Activated T-helper 9 cell treated with anti-CD3 and anti-CD28 coated beads, Interleukin-2, amount 50 U/mL, for 16 hours (primary cell): ENCODE data around the gene GNG7.
"Not testable (repeated sequence)": the region's sequence is repeated elsewhere in the genome, so short reads cannot be mapped to it uniquely, and the experiment has no call there.

Experiments used
- DNase-seq: peaks from one replicate; pipeline ENCODE4 v3.0.0-alpha.2; 2020; ENCODE audit warnings: low read depth

The GNG7 gene

GRCh38 chr19:2675892-2676291 is 26.6 kb downstream of the GNG7 start:
- no peak for DNase-seq

DNA sequence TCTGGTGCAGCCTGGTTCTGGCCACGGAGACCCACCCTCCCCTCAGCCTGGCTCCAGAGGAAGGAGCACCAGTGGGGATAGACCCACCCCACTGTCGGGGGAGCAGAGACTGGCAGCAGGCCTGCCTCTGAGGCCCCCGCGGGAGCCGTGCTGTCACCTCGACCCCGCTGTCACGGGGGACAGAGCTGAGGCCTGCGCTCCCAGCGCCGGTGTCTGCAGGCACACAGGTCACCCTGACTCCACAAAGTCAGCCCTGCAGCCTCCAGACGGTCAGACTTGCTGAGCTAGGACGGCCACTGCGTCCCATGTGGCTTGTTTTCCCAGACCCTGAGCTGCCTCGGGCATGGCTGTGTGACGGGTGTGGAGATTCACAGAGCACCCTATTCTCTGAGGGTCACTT is 32.3 kb downstream of the GNG7 start:
- no peak for DNase-seq

DNA sequence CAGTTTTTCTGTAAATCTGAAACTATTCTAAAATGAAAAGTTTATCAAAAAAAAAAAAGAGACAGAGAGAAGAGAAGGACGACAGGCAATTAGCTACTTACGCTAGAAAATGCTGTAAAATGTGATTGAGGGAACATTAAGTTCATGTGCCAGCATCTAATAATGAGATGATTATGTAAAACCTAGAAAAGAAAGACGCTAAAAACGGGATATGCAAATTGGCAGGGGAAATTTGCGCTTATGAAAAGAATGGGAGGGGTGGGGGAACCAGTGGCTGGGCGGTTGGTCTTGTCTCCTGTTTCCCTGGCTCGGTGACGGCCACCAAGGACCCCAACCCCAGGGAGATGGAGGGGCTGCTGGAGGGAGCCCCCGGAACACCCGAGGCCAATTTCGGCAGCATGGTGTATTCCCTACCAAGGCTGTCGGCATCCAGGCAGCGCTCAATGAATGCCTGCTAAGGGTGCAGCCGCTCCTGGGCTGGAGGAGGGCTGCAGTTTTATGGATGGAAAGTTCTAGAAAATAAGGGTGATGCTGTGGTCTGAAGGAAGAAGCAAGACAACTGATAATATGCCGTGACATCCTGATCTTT is 34.2 kb downstream of the GNG7 start:
- no peak for DNase-seq

GRCh38 chr19:2667349-2667748 is 35.1 kb downstream of the GNG7 start:
- not testable (repeated sequence) for DNase-seq

DNA sequence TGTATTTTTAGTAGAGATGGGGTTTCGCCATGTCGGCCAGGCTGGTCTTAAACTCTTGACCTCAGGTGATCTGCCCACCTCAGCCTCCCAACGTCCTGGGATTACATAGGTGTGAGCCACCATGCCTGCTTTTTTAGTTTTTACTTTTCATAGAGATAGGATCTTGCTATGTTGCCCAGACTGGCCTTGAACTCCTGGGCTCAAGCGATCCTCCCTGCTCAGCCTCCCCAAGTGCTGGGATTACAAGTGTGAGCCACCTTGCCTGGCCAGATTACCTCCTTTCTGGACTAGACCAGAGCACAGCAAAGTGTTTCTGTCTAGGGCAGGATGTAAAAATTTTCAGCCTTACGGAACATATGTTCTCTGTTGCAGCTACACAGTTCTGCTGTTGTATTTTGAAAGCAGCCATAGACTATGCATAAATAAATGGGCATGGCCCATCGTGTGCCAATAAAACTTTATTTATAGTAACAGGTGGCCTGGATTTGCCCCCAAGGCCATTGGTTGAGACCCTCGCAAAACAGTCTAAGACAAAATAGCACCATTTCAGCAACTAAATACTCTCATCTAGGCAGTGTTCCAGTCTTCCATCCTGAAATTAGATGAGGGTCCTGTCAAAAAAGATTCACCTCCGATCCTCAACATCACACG is 36.0 kb downstream of the GNG7 start:
- DNase-seq = no peak

GRCh38 chr19:2665103-2665502 is 37.4 kb downstream of the GNG7 start:
- no peak for DNase-seq

DNA sequence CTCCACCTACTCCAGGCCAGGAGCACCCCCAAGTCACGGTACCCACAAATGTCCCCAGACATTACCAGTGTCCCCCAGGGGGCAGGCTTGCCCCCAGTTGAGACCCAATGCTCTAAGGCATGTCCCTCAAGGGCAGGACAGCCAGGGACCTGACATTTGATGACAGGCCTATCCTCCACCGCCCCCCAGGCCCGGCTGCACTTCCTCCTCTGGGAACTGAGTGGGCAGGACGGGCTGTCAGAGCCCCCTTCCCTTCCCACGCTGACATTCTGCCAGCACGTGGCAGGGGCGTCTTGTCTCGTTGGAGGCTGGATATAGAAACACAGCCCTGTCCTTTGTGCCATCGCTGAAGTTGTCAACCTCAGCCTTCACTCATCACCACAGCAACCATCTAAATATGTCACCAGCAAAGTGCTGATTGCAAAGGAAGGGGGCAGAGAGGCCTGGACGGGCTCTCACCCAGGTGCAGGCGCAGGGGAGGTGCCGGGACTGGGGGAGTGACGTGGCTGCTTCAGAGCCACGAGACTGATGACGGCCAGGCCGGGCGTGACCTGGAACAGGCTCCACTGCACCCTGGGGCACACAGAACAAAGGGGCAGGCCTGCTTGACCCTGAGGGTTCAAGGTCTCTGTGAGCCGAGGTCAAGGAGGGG is 38.4 kb downstream of the GNG7 start:
- no peak for DNase-seq

- no peak for DNase-seq
These were observed 40.9 kb downstream of the GNG7 start for GRCh38 chr19:2661615-2662014.

DNA sequence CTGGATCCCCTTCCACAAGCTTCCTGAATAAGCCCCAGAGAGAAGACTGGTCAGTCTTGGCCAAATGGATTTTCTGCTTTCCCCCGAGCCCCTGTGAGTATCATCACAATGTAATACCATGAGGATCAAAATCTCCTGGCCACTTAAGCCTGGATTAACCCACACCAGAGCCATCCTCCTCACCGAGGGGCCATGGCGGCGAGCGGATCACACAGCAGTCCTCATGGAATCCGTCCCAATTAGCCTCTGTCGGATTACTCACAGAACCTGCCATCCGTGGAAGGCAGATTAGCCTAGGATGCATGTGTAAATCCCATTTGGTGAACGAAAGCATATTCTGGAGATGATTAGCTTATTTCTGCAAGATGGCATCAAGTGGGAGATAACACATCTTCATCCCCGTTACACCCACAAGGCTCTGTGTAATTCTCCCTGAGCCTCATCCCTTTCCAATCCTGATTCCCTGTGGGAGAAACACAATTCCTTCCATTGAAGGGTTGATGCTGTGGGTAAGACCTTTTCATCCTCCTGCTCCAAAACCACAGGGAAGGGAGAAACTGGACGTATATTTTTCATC is 42.5 kb downstream of the GNG7 start:
- DNase-seq = no peak

GRCh38 chr19:2656533-2656932 is 46.0 kb downstream of the GNG7 start:
- no peak for DNase-seq

DNA sequence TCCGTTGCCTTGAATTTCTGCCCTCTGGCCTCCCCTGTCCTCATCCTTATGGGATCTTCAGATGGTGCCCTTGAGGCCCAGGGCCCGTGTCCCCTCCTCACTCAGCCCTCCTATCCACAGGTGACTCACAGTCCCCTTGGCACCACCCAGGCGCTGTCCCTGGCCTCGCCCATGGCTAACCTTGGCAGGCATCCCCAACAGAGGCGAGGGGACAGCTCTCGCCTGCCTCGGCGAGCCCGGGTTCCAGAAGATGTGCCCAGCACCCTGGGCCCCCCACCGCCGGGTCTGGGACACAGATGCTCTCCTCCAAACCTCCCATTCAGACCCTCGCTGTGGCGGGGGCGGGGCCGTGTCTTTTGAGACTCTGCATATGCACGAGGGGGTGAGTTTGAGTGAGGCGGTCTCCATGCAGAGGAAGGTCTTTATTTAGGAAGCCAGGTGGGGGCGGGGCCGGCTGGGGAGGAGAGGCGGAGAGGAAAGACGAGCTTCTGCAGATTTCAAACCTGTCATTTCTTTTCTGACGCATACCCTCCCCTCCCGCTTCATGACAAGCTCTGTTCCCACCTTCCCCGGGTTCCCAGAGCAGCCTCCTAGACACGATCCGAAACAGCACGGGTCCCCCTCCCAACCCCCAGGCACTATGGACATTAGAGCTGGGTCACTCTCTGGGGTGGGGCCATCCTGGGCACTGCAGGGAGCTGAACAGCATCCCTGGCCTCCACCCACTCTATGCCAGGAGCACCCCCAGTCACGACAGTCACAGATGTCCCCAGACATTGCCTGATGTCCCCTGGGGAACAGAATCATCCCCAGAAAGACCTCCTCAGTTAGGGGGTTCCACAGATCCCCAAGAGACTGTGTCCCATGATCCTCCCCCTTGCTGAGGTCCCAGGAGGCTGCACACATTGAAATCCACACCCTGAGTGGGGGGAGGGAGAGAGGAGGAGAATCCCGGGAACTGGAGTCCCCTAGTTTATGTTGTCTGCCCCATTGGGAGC is 48.5 kb downstream of the GNG7 start:
- no peak for DNase-seq

- DNase-seq = no peak
These were observed 49.3 kb downstream of the GNG7 start for GRCh38 chr19:2653218-2653617.

DNA sequence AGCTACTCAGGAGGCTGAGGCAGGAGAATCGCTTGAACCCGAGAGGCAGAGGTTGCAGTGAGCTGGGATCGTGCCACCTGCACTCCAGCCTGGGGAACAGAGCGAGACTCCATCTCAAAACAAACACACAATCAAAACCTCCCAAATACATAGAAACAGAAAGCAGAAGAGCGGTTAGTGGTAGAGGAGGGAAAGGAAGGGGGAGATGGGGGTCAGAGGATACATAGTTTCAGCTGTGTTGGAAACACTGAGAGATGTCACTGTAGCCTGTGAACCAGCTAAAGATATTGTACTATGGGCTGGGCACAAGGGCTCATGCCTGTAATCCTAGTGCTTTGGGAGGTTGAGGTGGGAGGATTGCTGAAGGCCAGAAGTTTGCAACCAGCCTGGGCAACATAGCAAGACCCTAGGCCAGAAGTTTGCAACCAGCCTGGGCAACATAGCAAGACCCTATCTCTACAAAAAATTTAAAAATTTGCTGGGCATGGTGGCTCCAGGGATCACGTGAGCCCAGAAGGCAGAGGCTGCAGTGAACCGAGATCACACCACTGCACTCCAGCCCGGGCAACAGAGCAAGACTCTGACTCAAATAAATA is 49.9 kb downstream of the GNG7 start:
- no peak for DNase-seq

GRCh38 chr19:2651002-2651733 is 51.3 kb downstream of the GNG7 start:
- not testable (repeated sequence) for DNase-seq

- DNase-seq = no peak
These were observed 52.0 kb downstream of the GNG7 start for GRCh38 chr19:2650515-2650914.

- peak; percentile 64 for DNase-seq
These were observed 54.0 kb downstream of the GNG7 start for GRCh38 chr19:2648528-2648937.

DNA sequence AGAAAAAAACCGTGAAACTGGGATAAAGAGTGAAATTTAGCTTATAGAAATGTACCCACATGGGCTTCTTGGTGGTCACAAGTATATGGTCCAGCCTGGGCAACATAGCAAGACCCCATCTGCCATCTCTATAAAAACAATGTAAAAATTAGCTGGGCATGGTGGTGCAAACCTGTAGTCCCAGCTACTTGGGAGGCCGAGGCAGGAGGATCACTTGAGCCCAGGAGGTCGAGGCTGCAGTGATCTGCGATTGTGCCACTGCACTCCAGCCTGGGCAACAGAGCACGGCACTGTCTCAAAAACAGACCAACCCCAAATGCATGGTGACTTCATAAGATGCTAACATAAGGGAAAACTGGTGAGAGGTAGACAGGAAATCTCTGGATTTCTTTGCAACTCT is 54.4 kb downstream of the GNG7 start:
- DNase-seq = no peak

- DNase-seq = no peak
These were observed 55.5 kb downstream of the GNG7 start for GRCh38 chr19:2646866-2647535.

DNA sequence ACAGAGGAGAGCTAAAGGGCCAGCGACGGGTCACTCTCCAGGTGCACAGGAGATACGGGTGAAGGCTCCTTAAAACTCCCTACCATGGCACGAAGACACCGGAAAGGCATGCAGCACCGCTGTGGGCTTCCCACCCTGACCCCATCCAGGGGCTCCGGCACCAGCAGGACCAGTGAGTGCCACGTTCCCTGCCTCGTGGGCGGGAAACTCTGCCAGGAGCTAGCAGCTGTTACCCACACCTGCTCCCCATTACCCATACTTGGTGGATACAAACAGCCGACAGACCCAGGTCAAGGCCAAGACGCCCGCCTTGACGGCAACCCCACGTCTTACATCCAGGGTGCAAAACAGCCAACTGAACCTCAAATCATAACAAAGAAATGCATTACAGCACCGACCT is 56.7 kb downstream of the GNG7 start:
- no peak for DNase-seq

GRCh38 chr19:2643123-2643737 is 59.3 kb downstream of the GNG7 start:
- not testable (repeated sequence) for DNase-seq
